HFF-Myc (cell line): ENCODE measurements around the gene ACSM6.
"Not testable (repeated sequence)": the region's sequence is repeated elsewhere in the genome, so short reads cannot be mapped to it uniquely, and the experiment has no call there.

ENCODE experiments used
- DNase-seq: peaks from one replicate; pipeline ENCODE4 v3.0.0-alpha.2; 2011; ENCODE audit warnings: low read depth; ENCODE audit errors: extremely low read depth
- H3K4me3 ChIP-seq: replicated peaks from 2 replicates; pipeline ENCODE4 v1.5.1; 2011; ENCODE audit warnings: low read depth, mild to moderate bottlenecking, control low read depth, low read length
- CTCF ChIP-seq: IDR thresholded peaks from 2 replicates; pipeline ENCODE4 v1.5.1; 2012; ENCODE audit warnings: mild to moderate bottlenecking, low read depth, low read length, control low read depth; ENCODE audit errors: missing control alignments

ACSM6 gene

GRCh38 chr10:95237376-95238170, 43.5 kb downstream of the ACSM6 start:
- TF ChIP-seq CTCF = no peak
- DNase-seq = no peak
- no peak overlapping the region for H3K4me3 ChIP-seq

- not testable (repeated sequence) for DNase-seq, H3K4me3 ChIP-seq
These were observed 46.1 kb downstream of the ACSM6 start for GRCh38 chr10:95240096-95240495.

GRCh38 chr10:95240811-95241210, 46.8 kb downstream of the ACSM6 start:
- no peak overlapping the region for H3K4me3 ChIP-seq
- TF ChIP-seq CTCF = no peak
- DNase-seq = no peak

- no peak for TF ChIP-seq CTCF
- no peak overlapping the region for H3K4me3 ChIP-seq
- no peak for DNase-seq
These were observed 47.5 kb downstream of the ACSM6 start for GRCh38 chr10:95241533-95241932.

- DNase-seq = no peak
- H3K4me3 ChIP-seq = no peak overlapping the region
- TF ChIP-seq CTCF = peak; percentile 66
These were observed 48.7 kb downstream of the ACSM6 start for GRCh38 chr10:95242581-95243317.

GRCh38 chr10:95243318-95243617, 49.2 kb downstream of the ACSM6 start:
- no peak for TF ChIP-seq CTCF
- no peak overlapping the region for H3K4me3 ChIP-seq

GRCh38 chr10:95244152-95244551, 50.1 kb downstream of the ACSM6 start:
- TF ChIP-seq CTCF = no peak
- DNase-seq = no peak
- H3K4me3 ChIP-seq = no peak overlapping the region

More at GRCh38 chr10:95243318-95243617, 49.2 kb downstream of the ACSM6 start:
- DNase-seq = no peak
